Left ventricle myocardium inferior (tissue), 1 donor: Measurements from ENCODE around the gene NPTXR. TPM values are rescaled to one million over a fixed set of nuclear protein-coding genes. Genes with fewer than 3 reads are reported as not detected.

ENCODE experiments used
- DNase-seq: peaks from one replicate; pipeline ENCODE4 v3.0.0-alpha.2; 2020
- H3K27ac ChIP-seq: fragments of 200-600 bp; replicated peaks from 2 replicates; pipeline ENCODE4 v1.8.0; 2021
- H3K27me3 ChIP-seq: fragments of 200-600 bp; 2 replicates; pipeline ENCODE4 v1.8.0; 2021; ENCODE audit warnings: low read depth
- H3K36me3 ChIP-seq: fragments of 200-600 bp; 2 replicates; pipeline ENCODE4 v1.8.0; 2021
- H3K4me1 ChIP-seq: fragments of 200-600 bp; 2 replicates; pipeline ENCODE4 v1.8.0; 2021
- H3K4me3 ChIP-seq: fragments of 200-600 bp; 2 replicates; pipeline ENCODE4 v1.8.0; 2021; ENCODE audit warnings: mild to moderate bottlenecking, moderate library complexity
- H3K9me3 ChIP-seq: fragments of 200-600 bp; replicated peaks from 2 replicates; pipeline ENCODE4 v1.8.0; 2021
- intact Hi-C: fragments of 100-400 bp; cut with micrococcal nuclease; formaldehyde crosslinking; loops from one replicate; pipeline ENCODE4 v1.11.0; 2022
- total RNA-seq: library from RNA; stranded (reverse); fragmentation: NEBNext Ultra II Directional; extraction: Animal tissue kit (Norgen Biotek cat#: 25700); gene quantifications from one replicate; pipeline ENCODE4 v1.2.1, GENCODE V29; 2021
- TF ChIP-seq, protein P1 (sequence below): fragments of 200-600 bp; IDR thresholded peaks from 2 replicates; pipeline ENCODE4 v1.8.0; 2021; ENCODE audit warnings: antibody characterized with exemption, mild to moderate bottlenecking, borderline replicate concordance
- donor health status: DM: no; HTN: yes; CAD: no; lungs with severe emphysema.

The NPTXR gene
- total RNA-seq, 1 donor from 2014 or later: 23.3 TPM

DNA sequence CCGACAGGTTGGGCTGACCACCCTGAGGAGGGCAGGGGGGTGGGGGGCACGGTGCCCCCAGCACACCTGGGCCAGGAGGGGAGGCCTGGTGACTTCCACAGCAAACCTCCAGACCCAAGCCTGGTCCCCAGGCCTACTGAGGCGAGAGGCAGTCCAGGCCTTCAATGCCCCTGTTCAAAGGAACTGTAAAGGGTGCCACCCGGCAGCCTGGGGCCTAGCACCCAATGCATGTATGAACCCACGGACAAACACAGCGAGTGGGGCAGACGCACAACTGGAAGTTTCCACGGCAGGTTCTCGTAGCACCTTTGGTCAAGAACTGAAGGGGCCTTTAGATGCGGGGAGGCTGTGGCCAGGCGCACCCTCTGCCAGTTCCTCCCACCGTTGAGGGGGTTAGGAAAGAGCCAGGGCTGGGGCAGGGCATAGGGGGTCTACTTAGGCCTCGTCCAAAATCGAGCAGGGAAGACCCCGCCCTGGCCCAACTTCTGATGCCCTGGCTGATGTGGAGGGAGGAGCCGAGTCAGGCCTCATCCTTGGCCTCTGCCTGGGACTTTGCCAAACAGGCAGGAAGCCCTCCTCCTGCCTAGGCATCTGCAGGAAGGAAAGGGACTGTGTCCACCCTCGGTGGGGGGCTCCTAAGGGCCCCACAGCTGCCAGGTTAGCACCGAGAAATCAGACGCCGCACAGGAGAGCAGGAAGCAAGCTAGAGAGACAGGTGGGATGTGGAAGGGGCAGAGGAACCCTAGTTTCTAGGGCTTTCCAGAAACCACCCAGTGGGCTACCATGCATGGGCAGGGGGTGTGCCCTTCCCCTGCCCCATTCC is 21.6 kb upstream of the NPTXR start:
- no peak for DNase-seq
- peaks cover 90% of the 10 kb centered on the region for H3K4me1 ChIP-seq

DNA sequence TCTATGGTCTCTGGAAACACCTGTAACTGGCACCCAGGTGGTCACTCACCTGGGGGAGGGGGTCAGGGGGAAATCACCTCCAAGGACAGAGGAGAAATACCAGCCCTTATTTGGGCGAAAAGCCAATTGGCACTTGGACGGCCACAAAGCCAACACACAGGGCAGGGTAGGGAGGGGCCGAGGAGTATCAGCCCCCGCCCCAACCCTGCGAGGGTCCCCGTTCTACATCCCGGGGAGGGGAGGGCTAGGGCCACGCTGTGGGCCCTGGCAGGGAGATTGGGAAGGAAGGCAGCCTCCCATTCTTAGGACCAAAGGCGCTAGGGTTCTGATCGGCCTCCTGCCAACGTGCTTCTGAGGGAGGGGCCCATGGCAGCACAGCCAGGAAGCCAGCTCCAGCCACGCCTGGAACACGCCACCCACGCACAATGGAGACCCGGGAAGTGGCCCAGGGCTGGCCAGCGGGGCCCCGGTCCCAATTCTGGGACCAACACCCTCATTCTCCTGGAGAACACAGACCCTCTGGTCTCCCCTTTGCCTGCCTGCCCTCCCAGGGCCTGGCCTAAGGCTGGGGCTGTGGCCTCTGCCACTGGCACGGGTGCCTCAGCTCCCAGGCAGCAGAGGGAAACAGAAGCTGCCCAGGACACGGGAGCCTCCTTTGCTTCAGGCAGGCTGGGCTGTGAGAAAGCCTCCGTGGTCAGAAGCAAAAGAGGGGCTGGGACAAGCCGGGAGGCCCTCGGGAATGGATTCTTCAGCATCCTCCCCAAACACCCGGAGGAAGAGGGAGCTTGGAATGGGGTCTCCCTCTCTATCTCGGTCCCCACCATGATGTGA is 20.7 kb upstream of the NPTXR start:
- peaks cover 27% of the 10 kb centered on the region for H3K36me3 ChIP-seq
- H3K27me3 ChIP-seq: no peaks in the 10 kb centered on the region
- peak overlapping the region; percentile 84 for H3K27ac ChIP-seq
- H3K4me1 ChIP-seq: peaks cover 82% of the 10 kb centered on the region
- H3K9me3 ChIP-seq: no peaks in the 10 kb centered on the region
- peak; percentile 62 for DNase-seq
- intact Hi-C loops: no loop called here
- TF ChIP-seq, protein P1, sequence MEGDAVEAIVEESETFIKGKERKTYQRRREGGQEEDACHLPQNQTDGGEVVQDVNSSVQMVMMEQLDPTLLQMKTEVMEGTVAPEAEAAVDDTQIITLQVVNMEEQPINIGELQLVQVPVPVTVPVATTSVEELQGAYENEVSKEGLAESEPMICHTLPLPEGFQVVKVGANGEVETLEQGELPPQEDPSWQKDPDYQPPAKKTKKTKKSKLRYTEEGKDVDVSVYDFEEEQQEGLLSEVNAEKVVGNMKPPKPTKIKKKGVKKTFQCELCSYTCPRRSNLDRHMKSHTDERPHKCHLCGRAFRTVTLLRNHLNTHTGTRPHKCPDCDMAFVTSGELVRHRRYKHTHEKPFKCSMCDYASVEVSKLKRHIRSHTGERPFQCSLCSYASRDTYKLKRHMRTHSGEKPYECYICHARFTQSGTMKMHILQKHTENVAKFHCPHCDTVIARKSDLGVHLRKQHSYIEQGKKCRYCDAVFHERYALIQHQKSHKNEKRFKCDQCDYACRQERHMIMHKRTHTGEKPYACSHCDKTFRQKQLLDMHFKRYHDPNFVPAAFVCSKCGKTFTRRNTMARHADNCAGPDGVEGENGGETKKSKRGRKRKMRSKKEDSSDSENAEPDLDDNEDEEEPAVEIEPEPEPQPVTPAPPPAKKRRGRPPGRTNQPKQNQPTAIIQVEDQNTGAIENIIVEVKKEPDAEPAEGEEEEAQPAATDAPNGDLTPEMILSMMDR: no peak
- peak overlapping the region; percentile 34 for H3K4me3 ChIP-seq

More for the DNA sequence above, 21.6 kb upstream of the NPTXR start:
- peak overlapping the region; percentile 34 for H3K4me3 ChIP-seq
- peaks cover 27% of the 10 kb centered on the region for H3K36me3 ChIP-seq
- intact Hi-C loops: no loop called here
- H3K9me3 ChIP-seq: no peaks in the 10 kb centered on the region
- TF ChIP-seq, protein P1: no peak
- no peaks in the 10 kb centered on the region for H3K27me3 ChIP-seq
- peak overlapping the region; percentile 84 for H3K27ac ChIP-seq

DNA sequence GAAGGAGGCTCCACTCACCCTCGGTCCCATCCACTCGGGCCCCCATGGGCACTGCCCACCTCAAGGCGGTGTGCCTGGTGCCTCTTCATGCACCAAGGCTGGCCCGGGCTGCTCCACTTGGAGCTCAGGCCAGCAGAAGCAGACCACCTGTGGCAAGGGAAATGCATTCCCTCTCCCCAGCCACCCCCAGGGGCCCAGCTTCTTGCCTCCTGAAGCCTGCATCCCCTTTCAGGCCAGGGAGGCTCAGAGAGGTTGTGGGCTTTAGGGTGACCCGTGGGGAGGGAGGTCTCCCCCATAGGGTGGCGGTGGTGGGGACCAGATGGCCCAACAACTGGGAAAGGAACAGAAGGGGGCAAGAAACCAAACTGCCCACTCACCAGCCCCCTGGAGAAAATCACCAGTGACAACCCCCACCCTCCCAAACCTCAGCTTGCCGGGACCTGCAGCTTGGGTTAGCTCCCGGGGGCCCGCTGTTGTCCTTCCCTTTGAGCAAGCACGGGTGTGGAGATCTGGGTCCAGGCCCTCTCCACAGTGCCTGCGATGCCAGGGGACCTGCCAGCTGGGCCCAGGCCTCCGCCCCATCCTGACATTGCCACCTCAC is 19.8 kb upstream of the NPTXR start:
- peaks cover 72% of the 10 kb centered on the region for H3K4me1 ChIP-seq
- intact Hi-C loops: no loop called here
- no peak for DNase-seq

DNA sequence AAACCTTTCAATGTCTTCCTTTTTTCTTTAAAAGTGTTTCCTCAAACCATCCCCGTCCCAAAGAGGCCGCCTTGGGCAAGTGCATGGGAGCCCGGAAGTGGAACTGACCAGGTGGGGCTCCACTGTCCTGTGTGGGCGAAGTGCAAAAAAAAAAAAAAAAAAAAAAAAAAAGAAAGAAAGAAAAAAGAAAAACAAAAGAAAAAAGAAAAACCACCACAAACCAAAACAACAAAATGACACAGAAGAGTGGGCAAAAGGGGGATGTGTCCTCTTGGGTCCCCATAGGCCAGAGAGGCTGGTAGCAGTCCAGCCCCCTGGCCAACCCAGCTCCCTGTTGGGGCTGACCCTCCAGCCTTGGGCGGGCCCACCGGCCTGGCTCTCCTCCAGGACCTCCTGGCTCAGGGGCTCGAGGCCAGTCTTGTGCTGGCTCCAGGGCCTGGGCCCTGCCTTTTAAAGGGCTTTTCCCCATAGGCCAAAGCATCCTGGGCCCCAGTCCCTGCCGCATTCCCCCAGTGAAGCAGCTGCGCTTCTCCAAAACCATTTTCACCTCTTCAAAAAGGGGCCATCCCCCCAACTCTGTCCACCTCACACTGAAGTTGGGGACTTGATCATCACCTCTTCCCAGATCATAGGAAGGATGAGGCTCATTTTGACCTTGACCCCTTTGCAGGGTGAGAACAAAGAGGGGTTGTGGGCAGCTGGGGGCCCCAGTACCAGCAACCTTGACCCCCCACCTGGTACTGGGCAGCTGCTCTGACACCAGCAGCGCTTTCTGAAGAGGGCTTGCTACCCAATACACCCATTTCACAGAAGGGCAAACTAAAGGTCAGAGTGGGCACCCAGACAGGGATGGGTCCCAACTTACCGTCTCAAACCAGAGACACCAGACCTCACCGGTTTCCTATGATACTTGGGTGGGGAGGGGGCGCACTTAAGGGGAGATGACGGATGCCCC is 18.8 kb upstream of the NPTXR start:
- H3K27ac ChIP-seq: no peak overlapping the region
- intact Hi-C loops: no loop called here

More for the DNA sequence above, 19.8 kb upstream of the NPTXR start:
- TF ChIP-seq, protein P1: no peak
- no peaks in the 10 kb centered on the region for H3K9me3 ChIP-seq
- H3K27ac ChIP-seq: peak overlapping the region; percentile 84
- peaks cover 27% of the 10 kb centered on the region for H3K36me3 ChIP-seq
- no peak overlapping the region for H3K4me3 ChIP-seq
- no peaks in the 10 kb centered on the region for H3K27me3 ChIP-seq

More for the DNA sequence above, 18.8 kb upstream of the NPTXR start:
- Histone ChIP-seq H3K9me3 (no peaks in the 10 kb centered on the region), H3K36me3 (peaks cover 18% of the 10 kb centered on the region), H3K4me3 (no peak overlapping the region), H3K27me3 (no peaks in the 10 kb centered on the region), H3K4me1 (peaks cover 62% of the 10 kb centered on the region)
- no peak for DNase-seq
- TF ChIP-seq, protein P1: no peak
